ENCODE results near the gene ABCA7.

- TF ChIP-seq CTCF (IDR thresholded peaks at IDR 0.05 in 4 of 5, conservative IDR thresholded peaks at IDR 0.05 in 1 of 5) (no peak), POLR2A (IDR thresholded peaks at IDR 0.05) (no peak)
Observed at GRCh38 chr19:1091544-1092175, 51.8 kb downstream of the ABCA7 start.
